M059J (cell line): Measurements from ENCODE around the gene CCDC85B. TPM values are rescaled to one million over a fixed set of nuclear protein-coding genes. Genes with fewer than 3 reads are reported as not detected.

Source experiments
- DNase-seq: peaks from one replicate; pipeline ENCODE4 v3.0.0-alpha.2; 2012; ENCODE audit warnings: low read depth
- total RNA-seq: library from RNA; depleted of rRNA; stranded (reverse); fragments of >200 nt; shearing (Covaris generic); gene quantifications from 2 replicates; pipeline ENCODE4 v1.2.3, GENCODE V29; 2014

The CCDC85B gene
- total RNA-seq, 1 experiment from 2014 or later: 95.3 TPM

- DNase-seq: no peak
Observed at GRCh38 chr11:65886826-65887722, 3.4 kb upstream of the CCDC85B start.

DNA sequence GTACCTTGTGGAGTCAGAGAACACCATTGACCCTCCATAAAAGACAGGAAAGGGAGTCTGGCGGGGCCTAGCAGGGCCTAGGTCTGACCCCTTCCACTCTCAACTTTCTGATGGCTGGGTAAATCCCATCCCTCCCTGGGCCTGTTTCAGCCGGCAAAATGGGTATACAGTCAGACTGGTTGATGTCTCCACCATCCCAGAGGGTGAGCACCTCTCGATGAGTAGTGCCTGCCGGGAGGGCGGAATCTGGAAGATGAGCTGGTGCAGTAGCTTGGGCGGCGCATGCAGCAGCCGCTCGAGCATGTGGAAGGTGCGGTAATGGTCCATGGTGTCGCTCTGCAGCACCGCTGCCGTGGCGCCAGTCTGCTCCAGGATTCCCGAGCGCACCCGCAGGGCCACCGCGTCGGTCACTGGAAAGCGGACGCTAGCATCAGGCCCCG, 2.7 kb upstream of the CCDC85B start:
- DNase-seq: no peak

DNA sequence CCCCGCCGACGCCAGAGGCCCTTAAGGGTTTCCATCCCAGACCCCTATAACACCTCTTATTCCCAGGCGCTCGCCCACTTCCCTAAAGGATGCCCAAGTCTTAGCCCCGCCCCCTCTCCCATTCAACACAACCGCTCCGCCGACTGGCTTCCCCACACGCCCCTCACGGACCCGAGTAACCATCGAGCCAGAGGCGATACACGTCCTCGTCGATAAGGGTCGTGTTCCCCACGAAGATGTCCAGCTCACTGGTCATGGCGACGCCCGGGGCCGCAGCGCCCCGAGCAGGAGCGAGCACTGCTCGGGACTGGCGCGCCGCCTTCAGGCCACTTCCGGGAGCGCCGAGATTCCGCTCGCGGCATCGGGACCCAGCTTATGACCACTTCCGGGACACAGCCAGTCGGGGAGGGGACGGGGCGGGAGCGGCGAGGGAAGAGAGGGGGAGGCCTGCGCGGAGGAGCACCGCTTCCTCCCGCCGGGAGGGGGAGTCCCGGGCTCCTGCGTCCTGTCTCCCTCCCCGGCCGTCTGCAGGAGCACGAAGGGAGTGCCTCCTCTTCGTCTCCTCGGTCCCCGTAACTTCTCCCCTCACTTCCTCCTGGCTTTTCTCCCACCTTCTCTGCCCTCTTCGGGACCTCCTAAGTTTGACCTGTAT, 2.2 kb upstream of the CCDC85B start, which contains the start of gene FIBP:
TSS of gene FIBP (minus strand) at position 309 of the 652 bp plus-strand sequence. CDS start at position 256, 53 bp downstream.
- peak; percentile 96 for DNase-seq

GRCh38 chr11:65891219-65892136, 1.0 kb downstream of the CCDC85B start:
- DNase-seq: peak; percentile 83

DNA sequence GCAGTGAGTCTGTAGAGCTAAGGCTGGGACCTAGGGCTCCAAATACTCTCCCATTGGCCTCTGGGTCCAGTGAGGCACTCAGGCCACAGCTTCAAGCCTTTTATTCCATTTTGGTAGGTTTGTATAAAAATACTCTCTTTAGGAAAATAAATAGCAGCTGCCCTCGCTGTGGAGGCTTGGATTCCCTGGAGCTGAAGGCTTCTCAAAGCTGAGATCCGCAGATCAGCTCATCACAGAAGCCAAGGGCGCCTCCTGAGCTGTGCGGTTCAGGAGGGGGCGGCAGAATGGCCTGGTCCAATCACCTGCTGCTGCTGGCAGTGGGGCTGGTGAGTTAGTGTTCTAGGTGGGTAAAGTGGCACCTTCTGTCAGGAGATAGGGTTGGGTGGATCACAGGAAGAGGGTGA, 1.7 kb downstream of the CCDC85B start:
- peak; percentile 71 for DNase-seq

- peak; percentile 62 for DNase-seq
Observed at GRCh38 chr11:65892661-65893317, 2.3 kb downstream of the CCDC85B start.

DNA sequence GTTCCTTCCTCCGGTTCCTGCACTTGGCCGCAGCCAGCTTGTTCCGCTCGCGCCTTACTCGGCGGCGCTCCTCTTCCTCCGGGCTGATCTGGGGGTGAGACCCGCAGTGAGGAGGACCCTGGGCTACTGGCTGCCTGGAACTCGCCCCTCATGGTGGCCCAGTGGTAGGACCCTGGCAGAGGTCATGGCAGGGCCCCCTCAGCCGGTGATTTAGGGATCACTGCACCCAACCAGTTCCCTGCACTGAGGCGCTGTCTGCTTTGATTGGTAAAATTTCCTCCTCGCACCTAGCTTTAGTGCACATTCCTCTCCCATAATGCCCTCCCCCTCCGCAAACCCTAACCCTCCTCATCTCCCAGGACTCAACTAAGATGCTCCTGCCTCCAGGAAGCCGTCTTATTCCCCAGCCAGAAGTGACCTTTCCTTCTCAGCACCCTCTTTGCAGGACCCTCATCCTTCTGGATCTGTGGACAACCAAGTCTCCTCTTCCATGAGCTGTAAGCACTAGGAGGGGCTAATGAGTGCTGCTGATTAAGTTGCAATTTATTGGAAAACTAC, 3.6 kb downstream of the CCDC85B start:
- peak; percentile 55 for DNase-seq

- peak; percentile 63 for DNase-seq
Observed at GRCh38 chr11:65895482-65895981, 5.1 kb downstream of the CCDC85B start.

DNA sequence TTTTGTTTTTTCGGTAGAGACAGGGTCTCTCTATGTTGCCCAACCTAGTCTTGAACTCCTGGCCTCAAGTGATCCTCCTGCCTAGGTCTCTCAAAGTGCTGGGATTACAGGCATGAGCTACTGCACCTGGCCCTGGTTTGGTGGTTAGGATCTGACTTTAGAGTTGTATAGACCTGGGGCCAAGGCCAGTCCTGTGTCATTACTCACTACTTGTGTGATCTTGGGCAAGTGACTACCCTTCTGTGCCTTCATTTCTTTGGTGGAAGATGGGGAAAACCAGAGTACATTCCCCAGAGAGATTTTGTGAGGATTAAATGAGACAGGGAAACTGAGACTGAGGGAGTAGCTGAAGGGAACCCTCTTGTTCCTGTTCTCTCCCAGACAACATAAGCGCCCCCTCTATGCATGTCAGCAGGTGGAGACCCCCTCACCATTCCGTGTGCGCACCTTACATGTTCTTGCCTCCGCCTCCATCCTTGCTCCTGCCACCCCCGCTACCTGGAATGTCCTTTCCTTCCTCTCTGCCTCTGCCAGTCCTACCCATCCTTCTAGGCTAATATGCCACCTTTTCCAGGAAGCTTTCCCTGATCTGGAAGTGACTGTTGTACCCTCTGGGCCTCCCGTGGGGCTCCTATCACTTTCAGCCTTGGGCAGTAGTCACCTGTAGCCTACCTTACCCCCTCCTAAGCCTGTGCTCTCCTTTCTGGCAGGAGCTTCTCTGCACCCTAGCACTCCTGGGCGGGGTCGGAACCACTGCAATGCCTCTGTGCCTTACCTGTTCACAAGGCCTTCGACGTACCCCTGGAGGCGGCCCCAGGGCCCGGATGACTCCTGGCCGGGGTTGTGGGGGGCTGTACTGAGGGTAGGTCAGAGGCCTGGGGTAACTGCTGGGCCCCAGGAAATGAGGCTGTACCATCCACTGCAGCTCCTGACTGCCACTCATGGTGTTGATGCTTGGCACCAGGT, 5.8 kb downstream of the CCDC85B start:
- peak; percentile 64 for DNase-seq

- peak; percentile 41 for DNase-seq
Observed at GRCh38 chr11:65897020-65897471, 6.6 kb downstream of the CCDC85B start.

GRCh38 chr11:65898656-65899355, 8.3 kb downstream of the CCDC85B start:
- DNase-seq: no peak

GRCh38 chr11:65899356-65900124, 9.1 kb downstream of the CCDC85B start:
- peak; percentile 86 for DNase-seq

DNA sequence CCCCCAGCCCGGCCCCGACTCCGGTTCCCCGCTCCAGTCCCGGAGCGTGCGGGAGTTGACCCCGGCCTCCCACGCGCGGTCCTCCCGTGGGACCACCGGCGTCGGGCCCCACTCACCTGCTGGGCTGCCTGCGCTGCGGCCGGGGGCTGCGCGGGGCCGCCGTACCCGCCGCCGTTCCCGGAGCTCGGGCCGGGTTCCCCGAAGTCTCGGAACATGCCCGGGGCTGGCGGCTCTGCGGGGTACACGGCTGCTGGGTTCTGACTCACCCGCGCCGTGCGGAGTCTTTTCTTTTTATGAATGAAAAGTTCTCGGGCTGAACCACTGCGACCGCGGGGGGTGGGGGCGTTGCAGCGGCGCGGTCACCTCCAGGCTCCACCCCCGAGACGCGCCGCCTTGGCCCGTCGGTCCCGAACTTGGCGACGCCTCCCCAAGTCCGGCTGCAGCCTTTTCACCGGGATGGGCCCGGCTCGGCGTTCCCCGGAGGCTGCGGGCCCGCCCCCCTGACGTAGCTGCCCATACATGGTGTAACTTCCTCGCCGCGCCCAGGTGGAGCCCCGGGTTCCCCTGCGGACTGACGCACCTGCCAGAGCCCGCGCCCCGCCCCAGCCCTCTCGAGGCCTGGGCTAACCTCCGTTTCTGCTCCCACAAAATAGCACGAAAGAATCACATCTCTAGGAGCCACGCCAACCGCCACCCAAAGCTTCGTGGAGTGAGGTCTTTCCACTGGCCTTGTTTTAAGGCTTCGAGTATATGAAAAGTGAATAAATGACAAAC, 9.8 kb downstream of the CCDC85B start, which contains the start of gene FOSL1:
TSS of gene FOSL1 (minus strand) at position 264 of the 774 bp plus-strand sequence. CDS start at position 215, 49 bp downstream.
- peak; percentile 97 for DNase-seq

GRCh38 chr11:65900899-65901180, 10.4 kb downstream of the CCDC85B start:
- DNase-seq: no peak

- peak; percentile 98 for DNase-seq
Observed at GRCh38 chr11:65903068-65903481, 12.6 kb downstream of the CCDC85B start.

DNA sequence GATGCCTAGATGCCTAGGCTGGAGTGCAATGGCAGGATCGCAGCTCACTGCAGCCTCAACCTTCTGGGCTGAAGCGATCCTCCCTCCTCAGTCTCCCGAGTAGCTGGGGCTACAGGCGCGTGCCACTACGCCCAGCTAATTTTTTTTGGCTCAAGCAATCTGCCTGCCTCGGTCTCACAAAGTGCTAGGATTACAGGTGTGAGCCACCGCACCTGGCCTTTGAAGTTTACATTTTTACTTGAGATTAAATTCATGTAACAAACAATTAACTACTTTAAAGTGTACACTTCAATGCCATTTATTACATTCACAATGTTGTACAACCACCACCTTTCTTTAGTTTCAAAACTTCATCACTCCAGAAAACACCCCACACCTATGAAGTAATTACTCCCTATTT, 13.2 kb downstream of the CCDC85B start:
- DNase-seq: no peak

GRCh38 chr11:65906602-65907001, 16.1 kb downstream of the CCDC85B start:
- peak; percentile 18 for DNase-seq
